NCI-H460 (cell line): ENCODE data around the gene SLC15A2. TPM values are rescaled to one million over a fixed set of nuclear protein-coding genes. Genes with fewer than 3 reads are reported as not detected.
"Not testable (repeated sequence)": the region's sequence is repeated elsewhere in the genome, so short reads cannot be mapped to it uniquely, and the experiment has no call there.

ENCODE experiments used
- DNase-seq: peaks from one replicate; pipeline ENCODE4 v3.0.0-alpha.2; 2016; ENCODE audit warnings: low read depth; ENCODE audit errors: extremely low read depth
- polyA plus RNA-seq: library from polyadenylated mRNA; depleted of rRNA; stranded (reverse); fragments of >200 nt; gene quantifications from 2 replicates; pipeline ENCODE4 v1.2.3, GENCODE V29; 2014; cell fraction: nucleus; rRNA removed
- total RNA-seq: library from RNA; depleted of rRNA; stranded (reverse); fragments of >200 nt; shearing (Covaris generic); gene quantifications from 2 replicates; pipeline ENCODE4 v1.2.3, GENCODE V29; 2014; rRNA removed

SLC15A2 gene, protein sequence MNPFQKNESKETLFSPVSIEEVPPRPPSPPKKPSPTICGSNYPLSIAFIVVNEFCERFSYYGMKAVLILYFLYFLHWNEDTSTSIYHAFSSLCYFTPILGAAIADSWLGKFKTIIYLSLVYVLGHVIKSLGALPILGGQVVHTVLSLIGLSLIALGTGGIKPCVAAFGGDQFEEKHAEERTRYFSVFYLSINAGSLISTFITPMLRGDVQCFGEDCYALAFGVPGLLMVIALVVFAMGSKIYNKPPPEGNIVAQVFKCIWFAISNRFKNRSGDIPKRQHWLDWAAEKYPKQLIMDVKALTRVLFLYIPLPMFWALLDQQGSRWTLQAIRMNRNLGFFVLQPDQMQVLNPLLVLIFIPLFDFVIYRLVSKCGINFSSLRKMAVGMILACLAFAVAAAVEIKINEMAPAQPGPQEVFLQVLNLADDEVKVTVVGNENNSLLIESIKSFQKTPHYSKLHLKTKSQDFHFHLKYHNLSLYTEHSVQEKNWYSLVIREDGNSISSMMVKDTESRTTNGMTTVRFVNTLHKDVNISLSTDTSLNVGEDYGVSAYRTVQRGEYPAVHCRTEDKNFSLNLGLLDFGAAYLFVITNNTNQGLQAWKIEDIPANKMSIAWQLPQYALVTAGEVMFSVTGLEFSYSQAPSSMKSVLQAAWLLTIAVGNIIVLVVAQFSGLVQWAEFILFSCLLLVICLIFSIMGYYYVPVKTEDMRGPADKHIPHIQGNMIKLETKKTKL
- 0.25 and 1.4 TPM in 2 replicates for total RNA-seq
- 0.04 and 0.38 TPM in 2 replicates for polyA plus RNA-seq

GRCh38 chr3:121894301-121894990, at the start of gene SLC15A2:
SLC15A2 (plus strand) TSS chr3:121894401; CDS start chr3:121894477, 76 bp downstream.
- no peak for DNase-seq

DNA sequence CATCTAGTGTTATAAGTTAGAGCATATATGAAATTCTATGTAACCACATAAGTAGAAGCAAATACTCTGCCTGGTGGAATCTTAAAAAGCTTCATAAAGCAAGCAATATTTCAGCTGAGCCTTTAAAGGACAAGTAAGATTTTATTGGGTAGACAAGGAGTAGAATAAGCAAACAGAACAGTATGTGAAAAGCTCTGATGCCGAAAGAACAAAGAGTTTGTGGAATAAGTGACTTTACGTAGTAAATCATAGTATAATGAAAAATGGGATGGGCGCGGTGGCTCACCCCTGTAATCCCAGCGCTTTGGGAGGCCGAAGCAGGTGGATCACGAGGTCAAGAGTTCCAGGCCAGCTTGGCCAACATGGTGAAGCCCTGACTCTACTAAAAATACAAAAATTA, 49.3 kb upstream of the SLC15A2 start:
- no peak for DNase-seq

DNA sequence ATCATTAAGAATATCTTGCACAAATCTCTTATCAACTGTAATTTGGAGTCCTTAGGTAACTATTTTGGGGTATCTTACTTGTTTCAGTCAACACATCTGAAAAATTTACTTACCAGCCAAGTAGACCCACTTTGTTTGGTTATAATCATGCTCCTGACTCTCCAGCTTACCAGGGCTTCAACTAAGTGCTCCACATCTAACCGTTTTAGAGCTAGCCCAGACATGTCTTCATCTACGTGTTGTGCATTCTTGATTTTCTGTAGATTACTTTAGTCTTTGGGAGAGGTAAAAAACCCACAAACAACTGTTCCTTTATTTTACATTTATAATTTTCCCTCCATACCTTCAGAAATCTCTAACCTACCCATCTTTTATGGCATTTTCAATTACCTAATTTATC, 41.9 kb upstream of the SLC15A2 start:
- no peak for DNase-seq

DNA sequence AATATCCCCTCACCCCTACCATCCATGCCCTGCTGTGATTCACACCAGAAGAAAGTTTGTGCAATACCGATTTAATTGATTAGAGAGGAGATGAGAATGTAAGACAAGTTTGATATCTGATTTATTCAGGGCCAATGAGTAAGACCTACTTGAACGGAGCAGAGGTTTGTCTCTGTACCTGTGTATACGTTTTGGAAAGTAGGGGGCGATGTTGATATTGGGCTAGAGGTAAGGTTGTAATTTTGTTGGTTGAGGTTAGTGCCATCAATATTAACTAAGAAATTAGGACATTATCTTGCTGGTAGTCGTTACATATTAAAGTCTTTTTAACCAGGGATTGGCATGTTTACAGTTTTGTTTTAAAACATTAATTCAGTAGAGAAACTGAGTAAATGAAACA, 38.6 kb upstream of the SLC15A2 start:
- no peak for DNase-seq

DNA sequence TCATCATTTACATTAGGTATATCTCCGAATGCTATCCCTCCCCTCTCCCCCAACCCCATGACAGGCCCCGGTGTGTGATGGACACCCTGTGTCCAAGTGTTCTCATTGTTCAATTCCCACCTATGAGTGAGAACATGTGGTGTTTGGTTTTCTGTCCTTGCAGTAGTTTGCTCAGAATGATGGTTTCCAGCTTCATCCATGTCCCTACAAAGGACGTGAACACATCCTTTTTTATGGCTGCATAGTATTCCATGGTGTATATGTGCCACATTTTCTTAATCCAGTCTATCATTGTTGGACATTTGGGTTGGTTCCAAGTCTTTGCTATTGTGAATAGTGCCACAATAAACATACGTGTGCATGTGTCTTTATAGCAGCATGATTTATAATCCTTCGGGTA, 36.4 kb upstream of the SLC15A2 start:
- not testable (repeated sequence) for DNase-seq

GRCh38 chr3:121863247-121863646, 31.0 kb upstream of the SLC15A2 start:
- not testable (repeated sequence) for DNase-seq

DNA sequence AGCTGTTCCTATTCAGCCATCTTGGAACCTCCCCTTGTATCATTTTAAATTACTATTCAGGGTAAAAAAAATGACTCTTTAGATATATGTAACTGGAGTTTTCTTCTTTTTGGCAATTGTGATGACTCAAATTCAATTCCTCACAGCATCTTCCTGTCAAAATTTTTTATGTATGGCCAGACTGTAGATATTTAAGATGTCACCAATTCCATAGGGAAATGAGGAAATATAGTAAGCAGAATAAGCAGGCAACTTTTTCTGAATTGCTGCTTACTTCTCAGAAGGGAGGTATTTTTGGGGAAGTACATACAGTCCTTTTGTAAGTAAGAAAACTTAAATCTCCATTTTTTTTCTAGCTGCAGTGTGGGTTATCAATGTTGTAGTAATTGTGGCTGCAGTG, 30.4 kb upstream of the SLC15A2 start:
- no peak for DNase-seq

DNA sequence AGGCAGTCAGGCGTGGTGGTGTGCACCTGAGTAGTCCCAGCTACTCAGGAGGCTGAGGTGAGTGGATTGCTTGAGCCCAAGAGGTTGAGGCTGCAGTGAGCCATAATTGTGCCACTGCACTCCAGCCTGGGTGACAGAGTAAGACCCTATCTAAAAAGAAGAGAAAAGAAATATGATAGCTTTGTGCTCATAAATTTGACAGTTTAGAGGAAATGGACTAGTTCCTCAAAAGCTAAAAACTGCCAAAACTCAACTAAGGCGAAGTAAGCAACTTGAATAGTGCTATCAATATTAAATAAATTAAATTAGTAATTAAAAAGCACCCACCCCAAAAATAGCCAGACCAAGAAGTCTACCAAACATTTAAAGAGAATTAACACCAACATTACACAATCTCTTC, 24.5 kb upstream of the SLC15A2 start:
- DNase-seq = no peak

- DNase-seq = no peak
Observed at GRCh38 chr3:121870717-121871116, 23.5 kb upstream of the SLC15A2 start.

DNA sequence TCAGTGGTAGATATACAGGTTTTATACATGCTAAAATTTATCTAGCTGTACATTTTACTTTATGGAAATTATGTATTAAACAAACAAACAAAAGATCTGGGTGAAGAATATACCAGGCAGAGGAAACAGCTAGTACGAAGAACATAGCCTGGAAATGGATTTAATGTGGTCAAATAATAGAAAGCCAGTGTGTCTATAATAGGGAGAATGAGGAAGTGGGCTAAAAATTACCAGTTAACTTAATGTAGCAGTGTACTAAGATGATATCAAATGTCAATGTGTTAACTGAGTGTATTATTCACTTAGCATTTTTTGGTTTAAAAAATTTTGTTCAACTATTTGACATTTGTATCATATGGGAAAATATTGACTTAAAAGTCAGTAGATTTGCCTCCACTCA, 22.8 kb upstream of the SLC15A2 start:
- DNase-seq = no peak

GRCh38 chr3:121878411-121878810, 15.8 kb upstream of the SLC15A2 start:
- DNase-seq = no peak

- peak; percentile 14 for DNase-seq
Observed at GRCh38 chr3:121883507-121883906, 10.7 kb upstream of the SLC15A2 start.

DNA sequence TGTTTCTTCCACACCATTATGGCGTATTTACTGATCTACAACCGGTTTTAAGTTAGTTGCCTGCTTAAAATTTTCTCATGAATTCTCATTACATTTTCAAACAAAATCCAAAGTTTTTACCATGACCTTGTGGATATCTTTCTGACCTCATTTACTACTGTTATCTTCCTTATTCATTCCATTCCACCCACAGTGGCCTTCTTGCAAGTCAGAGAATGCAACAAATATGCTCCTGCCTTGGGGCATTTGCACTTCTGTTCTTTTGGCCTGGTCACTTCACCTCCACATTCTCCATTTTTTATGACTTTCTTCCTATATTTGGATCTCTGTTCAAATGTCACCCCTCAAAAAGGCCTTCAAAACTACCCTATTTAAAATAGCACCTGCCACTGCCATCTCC, 8.8 kb upstream of the SLC15A2 start:
- DNase-seq = no peak

- no peak for DNase-seq
Observed at GRCh38 chr3:121895121-121895520, 920 bp downstream of the SLC15A2 start.

DNA sequence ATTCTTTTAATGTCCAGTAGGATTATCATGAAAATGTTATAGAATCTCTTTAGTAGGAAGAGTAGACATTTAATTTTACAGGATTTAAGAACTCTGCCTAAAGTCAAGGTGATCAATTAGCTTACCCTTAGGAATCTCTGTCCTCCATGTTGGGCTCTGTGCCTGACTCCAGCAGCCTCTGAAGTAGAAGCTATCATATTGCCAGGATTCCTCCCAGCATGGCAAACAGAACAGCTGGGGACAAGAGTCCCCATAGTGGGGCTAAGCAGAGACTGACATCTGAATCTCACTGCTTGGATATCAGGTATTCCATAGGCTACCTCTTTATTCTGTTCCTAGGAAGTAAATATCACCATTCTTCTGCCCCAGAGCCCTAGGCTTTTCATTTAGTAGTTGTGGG, 1.5 kb downstream of the SLC15A2 start:
- DNase-seq = no peak

GRCh38 chr3:121896823-121897222, 2.6 kb downstream of the SLC15A2 start:
- no peak for DNase-seq

DNA sequence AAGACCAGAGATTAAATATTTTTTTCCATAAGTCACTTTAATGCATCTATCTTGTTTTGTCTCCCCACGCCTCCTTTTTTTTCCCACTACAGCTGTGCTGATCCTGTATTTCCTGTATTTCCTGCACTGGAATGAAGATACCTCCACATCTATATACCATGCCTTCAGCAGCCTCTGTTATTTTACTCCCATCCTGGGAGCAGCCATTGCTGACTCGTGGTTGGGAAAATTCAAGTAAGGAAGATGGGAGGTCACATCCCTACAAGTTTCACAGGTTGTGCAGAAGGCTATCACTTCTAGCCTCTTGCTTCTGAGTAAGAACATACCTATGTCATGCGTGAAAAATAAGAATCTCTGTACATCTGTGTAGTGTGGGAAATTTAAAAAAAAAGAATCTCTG, 3.1 kb downstream of the SLC15A2 start:
- DNase-seq = no peak

GRCh38 chr3:121913305-121913990, 19.2 kb downstream of the SLC15A2 start:
- no peak for DNase-seq

DNA sequence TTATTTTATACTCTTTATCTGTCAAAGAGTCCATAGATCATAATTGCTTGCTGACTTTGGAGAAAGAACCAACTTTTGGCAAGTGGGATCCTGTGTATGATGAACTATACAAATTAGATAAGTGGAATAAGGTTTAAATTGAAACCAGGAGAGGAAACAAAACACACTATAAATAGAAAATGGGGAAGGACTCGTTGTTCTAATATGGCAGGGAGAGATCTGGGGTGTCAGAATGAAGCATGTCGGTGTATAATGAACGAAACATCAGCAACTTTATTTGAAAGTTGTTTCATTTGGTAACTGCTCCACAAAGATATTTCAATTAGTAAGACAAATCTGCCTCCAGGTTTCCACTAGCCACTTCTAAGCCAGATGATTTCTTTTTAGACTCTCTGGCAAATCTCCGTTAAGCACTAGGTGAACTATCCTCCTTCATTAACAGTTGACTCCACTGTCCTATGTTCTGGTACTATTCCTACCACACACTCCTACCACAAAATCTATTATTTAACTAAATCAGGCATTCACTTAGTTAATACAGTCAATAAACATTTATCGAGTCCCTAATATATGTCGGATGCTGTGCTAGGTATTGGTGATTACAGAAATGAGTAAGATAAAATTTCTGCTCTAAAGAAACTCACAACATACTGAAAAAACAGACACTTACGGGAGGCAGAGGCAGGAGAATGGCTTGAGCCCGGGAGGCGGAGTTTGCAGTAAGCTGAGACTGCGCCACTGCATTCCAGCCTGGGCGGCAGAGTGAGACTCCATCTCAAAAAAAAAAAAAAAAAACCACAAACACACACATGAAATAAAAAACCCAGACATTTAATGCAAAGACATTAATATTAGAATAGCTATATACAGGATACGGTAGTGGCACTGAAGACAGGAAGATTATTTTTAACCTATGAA, 20.1 kb downstream of the SLC15A2 start:
- DNase-seq = no peak

DNA sequence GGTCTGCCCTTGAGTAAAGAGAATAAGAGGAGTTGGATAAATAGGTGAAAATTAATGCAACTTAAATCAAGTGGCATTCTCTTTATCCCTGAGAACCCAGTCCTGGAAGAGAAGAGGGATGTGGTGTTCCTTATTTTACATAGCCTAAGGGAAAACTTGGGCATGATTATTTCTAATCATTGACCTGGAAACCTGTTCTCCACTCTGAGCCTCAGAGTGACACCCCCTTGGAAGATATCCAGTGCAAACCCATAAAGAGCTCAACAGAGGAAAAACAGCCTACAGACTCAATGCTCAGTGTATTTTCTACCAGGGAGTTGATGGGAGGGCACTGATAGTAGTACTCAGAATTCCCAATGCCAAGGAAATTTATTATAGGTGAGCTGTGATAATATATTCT, 22.0 kb downstream of the SLC15A2 start:
- no peak for DNase-seq
